Activated CD4-positive, alpha-beta T cell treated with anti-CD3 and anti-CD28 coated beads for 4 hours (primary cell): ENCODE measurements around the gene TSPAN12.
A peak's percentile ranks its signal among the peaks of the same experiment; 100 is the strongest.

ENCODE experiments used
- DNase-seq, 2 donors: peaks; one replicate each; pipeline ENCODE4 v3.0.0-alpha.2; 2020

Gene TSPAN12

DNA sequence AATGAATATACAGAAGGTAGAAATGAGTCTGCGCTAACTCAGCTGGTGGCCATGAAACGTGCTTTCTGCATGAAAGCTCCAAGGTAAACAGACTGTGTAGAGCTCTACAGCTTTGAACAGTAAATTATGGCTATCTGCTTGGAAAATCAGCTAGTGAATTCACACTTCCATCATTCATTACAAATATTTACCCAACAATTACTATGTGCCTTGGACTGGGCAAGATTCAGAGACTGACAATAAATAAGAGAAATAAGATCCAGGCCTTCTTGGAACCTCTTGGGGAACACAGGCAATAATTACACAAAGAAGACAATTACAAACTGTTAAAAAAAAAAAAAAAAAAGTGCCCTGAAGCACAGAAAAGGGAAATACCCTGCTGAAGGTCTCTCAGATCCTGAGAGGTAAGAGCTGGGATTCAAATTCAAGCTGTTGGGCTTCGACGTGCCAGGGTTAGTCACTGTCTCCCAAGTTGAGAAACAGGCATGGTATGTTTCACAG, 15.8 kb downstream of the TSPAN12 start:
- no peak for DNase-seq

DNA sequence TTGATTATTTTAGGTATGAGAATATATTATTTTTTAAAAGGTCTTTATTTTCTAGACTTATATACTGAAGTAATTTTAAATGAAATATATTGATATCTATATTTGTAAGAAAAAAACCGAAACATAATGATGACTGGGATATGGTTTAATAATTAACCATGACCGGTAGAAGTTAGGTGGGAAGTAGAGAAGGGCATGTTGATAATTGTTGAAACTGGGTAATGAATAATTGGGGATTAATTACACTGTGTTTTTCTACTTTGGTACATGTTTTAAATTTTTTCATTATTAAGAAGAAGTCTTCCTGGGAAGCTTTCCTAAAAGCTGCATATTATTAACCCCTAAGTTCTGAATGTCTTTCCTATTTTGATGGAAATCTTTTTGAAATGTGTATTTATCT, 16.3 kb downstream of the TSPAN12 start:
- DNase-seq = no peak

DNA sequence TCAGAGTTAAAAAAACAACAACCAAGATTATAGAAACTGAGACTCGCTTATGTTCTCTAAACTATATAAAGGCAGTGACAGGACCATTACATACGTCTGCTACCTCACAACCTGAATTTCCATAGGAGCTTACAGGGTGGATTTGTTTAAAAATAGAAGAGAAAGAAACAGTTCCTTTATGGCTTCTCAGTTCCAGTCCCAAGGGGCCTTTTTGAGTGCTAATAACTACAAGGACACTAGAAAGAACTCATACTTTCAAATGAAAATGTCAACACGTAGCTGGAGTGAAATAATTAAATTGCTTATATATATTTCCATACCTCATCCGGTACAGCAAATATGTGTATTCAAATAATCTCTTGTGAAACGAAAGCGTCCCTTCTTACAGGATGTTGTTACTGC, 19.7 kb downstream of the TSPAN12 start:
- DNase-seq = no peak

DNA sequence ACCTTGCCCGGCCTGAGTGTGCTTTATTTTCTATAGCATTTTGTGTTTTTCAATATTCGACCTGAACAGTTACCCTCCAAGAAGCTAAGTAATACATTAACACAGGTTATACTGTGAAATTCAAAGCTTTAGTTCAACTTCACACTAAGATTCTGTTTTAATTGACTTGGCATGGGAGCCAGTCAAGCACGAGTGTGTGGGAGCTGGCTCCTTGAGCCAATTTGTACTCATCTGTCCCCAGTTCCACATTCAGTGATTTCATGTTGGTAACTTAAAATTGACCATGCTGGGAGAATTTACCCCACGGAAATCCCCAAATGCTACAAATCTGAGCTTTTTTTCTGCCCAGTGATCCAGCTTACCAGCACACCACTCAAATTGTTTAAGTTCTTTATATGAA, 20.3 kb downstream of the TSPAN12 start:
- no peak for DNase-seq

DNA sequence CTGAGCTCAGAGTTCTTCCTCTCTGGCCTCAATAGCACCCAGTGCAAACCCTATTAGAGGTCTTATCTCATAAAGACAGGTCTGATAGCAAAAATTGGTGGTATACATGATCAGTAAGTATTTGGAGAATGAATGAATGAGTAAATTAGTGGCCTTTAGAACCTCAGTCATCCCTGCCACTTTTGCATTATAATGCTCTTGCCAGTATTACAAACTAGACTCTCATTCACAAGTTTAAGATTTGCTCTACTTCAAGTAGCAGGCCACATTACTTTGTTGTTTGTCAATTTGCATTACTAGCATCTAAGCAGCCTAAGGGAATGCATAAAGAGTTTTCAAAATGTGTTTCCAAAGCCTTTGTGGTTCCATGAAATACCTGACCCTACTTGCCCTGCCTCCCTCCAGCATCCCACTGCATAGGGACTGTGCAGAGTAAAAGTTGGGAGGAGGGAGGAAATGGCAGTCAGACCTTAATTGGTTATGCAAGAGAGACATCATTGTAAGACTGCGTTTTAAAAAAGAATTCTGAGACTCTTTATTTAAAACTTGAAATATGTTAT, 21.3 kb downstream of the TSPAN12 start:
- no peak for DNase-seq

DNA sequence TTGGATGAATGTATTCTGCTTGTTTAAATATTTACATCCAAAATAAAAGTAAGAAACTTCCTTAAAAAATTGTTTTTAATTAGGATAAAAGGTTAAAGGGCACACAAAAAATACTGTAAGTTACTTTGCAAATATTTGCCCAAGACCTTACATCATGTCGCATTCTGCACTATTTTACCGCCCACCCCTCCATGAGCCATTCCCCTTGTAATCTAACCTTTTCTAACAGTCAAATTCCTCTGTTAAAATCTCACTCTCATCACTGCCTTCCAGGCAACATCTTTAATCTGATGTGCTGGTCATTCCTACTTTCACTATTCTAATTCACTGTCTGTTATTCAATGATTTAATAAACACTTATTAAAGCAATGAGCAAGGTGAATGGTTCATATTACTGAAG, 23.2 kb downstream of the TSPAN12 start:
- DNase-seq = no peak

DNA sequence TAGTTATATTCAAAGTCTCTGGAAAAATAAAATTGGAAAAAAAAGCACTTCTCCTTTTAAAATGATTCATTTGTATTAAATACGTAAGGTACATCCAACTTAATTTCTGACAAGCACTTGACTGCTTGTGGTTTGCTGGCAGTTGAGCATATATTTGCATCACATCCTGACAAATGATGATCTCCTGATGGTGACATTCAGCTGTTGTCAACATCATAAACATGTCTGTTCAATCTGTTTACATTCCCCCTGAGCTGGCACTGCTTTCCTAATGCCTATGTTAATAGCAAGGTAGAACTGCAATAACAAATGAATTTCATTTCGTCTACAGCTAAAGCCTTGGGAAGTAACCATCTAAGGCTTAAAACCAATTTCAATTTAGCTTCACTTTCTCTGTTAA, 24.4 kb downstream of the TSPAN12 start:
- DNase-seq = no peak

DNA sequence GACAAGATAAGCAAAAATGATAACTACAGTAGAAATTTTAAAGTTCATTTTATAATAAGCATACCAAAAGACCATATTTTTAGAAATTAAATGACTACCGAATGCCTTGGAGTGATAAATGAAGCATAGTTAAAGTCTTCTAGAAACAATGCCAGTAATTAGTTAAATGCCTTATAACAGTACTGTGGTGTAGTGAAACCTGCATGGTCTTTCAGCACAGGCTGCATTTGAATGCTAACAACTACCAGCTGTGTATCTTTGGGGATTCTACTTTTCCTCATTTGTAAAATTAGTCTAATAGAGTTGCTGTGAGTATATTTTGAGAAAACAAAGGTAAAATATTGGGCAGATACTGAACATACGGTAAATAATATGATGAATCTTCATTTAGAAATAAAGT, 25.1 kb downstream of the TSPAN12 start:
- DNase-seq = no peak

DNA sequence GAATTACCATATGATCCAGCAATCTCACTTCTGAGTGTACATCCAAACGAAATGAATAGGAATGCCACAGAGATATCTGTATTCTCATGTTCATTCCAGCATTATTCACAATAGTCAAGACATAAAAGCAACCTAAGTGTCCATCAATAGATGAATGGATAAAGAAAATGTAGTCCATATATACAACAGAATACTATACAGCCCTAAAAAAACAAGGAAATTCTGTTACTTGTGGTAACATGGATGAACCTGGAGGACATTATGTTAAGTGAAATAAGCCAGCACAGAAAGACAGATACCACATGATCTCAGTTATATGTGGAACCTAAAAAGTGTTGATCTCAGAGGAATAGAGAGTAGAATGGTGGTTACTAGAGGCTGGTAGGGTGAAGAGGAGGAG, 26.7 kb downstream of the TSPAN12 start:
- no peak for DNase-seq

DNA sequence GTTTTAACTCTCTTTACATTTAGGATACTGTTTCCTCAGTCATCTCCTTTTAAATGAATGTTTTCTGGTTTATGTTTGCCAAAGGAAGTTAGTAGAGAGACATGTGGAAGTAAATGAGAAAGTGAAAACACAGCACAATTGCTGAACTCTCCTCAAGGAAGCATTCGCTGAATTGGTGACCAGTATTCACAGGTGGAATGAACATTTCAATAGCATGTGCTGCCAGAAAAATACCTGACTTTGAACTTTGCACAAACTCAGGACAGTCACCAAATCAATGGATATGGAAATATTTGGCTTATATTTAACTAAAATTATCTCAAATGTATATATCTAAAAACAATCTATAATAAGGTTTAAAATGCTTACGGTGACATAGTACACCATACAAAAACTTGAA, 28.5 kb downstream of the TSPAN12 start:
- no peak for DNase-seq

DNA sequence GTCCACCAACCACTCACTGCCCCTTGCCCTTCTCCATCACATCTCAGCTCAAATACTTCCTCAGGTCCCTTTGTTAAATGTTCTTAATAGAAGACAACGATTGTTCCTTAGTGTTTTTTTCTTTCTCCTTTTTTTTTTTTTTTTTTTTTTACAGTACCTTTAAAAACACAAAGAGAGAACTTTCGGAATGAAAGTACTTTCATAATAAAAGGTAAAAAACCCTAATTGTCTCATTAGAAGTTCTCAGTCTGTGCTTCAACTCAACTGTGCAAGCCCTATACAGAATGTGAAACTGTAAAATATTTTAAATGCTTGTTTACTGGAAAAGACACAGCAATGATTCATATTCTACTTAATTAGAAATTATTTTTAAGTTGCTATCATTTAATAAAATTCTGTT, 29.4 kb downstream of the TSPAN12 start:
- DNase-seq = no peak

DNA sequence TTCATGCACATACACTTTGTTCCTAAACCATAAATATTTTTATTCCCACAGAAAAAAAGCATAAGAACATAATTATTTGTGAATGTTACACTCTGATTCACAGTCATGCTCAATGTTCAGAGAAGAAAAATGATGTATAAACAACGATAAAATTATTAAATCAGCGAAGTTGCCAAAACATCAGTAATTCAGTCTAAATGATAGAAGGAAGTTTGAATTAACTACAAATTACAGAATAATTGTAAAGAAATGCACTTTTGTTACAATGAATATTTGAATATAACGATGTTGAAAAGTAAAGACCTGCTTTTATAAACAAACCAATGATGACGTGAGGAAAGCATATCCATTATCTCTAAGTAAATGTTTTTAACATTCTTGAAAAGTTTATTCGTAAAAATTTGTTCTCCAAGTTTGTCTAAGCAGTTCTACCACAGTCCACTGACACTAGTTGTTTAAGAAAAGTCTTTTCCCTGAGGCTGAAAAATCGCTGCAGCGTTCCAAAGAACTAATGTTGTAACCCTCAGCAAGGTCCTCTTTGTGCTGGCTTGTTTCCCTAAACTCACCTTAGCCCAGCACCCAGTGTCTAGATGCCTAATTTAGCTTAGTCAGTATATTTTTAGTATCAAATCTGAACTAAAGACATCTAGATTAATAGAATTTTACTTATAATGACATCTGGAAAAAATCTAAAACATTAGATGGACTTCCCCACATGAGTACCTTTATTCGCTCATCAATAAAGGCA, 30.4 kb downstream of the TSPAN12 start:
- DNase-seq = no peak

DNA sequence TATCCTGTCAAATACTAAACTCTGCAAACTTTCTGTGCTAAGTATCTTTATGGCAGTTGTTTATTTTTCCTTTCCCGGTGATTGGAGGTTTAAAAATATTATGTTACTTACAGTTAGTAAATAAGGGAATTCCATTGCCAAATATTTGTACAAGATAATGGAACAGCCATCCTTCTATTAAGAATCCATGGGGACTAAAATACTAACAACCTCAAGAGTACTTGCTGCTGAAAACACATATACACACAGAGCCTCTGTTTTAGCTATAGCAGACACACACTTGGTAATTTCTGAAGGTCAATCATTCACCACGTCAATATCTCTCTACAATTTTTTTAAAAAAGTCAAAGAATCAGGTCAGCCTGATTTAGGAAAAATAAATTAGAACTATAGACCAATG, 32.4 kb downstream of the TSPAN12 start:
- no peak for DNase-seq

DNA sequence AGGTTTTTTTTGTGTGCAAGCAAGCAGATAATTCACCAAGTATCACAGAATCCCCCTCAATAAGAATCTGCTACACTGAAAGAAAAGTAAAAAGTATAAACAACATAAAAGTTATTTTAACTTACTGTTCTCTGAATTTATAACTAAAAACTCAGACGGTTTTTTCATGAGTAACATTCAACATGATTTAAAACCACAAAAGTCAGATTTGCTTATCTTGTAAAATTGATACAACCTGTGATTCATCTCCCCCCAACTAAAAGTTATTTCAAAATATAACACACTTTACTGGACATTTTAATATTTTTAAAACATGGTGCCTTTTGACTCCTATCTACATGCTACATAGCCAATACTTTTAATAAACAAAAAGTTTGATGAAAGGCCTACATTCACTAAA, 32.8 kb downstream of the TSPAN12 start:
- DNase-seq = no peak

DNA sequence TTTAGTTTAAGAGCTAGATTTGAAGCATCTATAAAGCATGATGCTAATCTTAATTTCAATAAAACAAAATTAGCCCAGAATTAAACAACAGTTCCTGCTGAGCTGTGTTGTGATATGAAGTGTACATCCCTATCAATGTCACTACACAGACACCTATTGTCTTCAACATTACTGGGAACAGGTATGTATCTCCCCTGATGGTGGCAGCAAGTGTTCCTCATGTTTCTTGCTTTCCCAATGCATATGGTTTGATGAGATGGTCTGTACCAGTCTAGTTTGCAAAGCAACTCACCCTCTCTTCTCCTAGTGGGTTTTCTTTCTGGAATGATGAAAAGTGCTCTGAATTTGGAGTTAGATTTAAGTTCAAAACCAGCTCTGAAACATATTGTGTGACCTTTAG, 38.1 kb downstream of the TSPAN12 start:
- no peak for DNase-seq

DNA sequence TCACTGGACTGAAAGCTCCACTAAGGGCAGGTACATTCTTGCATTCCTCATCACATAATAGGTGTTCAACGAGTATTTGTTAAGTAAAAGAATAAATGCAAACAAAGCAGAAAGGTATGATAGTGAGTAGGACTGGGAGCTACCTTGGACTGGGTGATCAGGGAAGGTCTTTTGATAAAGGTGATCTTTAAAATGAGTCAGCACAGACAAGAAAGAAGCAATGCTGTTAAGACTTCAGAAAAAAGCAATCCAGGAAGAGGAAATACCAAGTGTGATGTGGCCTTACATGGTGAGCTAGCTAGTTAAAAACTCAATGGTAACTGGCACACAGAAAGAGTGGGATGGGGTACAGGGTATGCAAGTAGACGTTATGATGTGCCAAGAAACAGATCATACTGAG, 40.1 kb downstream of the TSPAN12 start:
- no peak for DNase-seq

DNA sequence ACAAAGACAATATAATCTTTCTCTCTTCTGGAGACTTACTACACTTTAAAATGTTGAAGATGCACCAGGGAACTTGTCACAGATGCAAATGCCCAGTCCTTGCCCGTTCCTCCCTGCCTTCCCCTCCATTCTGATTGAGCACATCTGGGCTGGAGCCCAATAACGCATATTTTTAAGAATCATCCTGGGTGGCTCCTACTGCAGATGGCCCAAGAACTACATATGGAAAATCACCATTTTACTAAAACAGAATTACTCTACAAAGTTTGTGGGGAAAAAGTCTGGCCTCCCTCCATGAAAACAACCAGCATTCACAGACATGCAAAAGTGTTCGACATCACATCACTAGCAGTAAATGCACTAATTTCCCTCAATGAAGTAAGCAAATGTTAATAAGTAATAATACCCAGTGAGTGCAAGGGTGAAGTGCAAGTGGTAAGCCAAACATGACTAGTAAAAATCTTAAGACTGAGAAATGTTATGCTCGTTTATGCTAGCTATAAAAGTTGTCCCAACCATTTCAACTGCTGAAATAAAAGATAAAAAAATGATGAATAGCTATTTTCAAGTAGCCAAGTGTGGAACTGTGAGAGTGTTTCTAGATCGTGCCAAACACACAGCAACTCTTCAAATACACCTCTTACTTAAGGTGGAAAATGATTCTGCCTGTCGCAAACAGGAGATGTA, 43.5 kb downstream of the TSPAN12 start:
- DNase-seq = no peak

DNA sequence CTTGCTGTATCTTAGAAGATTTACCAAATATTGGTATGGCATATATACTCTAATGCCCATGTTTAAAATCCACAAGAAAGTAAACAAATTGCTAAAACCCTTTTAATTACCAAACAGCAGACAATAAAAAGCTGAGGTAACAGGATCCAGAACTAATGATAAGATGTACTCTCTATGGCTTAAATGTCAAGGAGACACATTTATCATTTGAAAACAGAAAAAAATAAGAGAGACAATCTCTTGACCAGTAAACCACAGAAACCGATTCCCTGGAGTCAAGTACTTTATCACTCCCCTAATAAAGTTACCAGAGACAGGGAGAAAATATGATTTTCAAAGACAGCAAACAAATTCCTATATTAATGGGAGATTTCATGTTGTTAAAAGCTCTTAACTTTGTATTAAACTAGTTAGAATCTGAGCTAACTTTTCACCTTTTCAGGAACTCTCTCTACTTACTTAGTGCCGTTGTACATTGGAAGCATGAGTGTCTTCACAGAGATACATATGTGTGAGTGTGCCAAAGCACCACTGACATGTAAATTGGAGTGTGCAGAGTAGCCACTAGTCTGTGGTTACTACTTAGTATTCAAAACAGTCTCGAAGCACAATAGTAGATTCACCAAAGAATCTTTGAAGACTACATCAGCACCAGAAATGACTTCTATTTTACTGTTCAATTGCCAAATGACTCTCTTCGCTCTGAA, 44.2 kb downstream of the TSPAN12 start:
- no peak for DNase-seq

DNA sequence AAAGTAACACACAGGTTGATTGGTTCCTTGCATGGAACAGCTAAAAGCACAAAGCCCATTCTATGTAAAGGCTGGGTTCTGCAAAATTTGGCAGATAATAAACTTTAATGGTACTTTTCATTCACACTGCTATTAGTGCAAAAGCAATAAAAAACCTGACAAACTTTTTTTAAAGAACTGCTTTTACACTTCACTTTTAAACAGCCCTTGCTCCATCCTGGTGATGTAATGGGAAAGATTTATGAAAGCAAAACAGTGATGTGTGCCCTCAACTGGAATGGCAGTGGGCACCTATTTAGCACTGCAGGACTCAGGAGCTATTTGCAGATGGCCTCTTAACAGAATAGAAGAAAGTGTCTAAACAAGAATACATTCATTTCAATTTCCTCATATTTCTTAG, 44.9 kb downstream of the TSPAN12 start:
- DNase-seq = no peak

DNA sequence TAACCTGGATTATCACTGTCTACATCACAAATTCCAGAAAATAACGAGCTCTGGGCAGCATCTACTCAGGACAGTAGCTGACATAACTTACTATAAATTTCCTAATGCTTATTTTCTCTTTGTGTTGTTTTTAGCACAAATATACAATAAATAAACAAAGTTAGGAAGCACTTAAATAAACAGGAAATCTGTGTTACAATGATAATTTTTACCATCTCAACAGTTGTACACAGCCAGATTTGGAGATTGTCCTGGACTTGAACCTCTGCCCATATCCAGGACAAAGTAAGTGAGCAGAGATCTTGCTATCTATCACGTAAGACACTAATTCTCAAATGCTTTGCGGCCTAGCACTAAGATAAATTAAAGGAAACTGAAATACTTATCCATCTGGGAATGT, 48.7 kb downstream of the TSPAN12 start:
- DNase-seq = no peak

DNA sequence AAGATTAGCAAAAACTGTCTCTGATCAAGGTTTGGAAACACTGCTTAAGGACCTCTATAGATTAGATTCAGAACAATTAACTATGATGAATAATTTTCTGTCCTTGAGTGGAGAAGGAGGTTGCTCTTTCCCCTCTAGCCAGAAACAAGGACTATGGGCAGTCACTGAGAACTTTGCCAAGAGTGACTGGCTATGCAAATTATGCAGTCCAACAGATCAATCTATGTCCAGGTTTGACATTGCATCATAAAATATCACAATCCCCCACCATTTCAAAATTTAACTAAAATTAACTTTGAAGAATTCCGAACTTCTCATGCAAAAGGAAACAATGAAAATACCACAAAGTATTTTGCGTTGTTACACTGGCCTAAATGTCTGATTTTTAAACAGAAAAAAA, 50.6 kb downstream of the TSPAN12 start:
- no peak for DNase-seq

DNA sequence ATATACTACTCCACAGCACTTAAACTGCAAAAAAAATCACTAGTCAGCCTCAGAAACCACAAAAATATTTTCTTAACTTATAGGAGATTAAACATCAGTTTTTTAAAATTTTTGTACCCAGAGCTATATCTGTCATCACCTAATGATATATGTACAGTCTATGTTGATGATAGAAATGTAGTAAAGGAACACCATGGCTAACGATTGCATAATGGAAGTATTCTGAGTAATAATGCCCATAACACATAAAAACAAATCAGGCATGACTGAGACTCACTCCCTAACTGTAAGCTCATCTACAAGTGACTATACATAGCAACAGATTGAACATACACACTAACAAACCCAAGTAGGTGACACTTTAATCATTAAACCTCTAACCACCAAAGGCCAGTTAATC, 51.3 kb downstream of the TSPAN12 start:
- no peak for DNase-seq

DNA sequence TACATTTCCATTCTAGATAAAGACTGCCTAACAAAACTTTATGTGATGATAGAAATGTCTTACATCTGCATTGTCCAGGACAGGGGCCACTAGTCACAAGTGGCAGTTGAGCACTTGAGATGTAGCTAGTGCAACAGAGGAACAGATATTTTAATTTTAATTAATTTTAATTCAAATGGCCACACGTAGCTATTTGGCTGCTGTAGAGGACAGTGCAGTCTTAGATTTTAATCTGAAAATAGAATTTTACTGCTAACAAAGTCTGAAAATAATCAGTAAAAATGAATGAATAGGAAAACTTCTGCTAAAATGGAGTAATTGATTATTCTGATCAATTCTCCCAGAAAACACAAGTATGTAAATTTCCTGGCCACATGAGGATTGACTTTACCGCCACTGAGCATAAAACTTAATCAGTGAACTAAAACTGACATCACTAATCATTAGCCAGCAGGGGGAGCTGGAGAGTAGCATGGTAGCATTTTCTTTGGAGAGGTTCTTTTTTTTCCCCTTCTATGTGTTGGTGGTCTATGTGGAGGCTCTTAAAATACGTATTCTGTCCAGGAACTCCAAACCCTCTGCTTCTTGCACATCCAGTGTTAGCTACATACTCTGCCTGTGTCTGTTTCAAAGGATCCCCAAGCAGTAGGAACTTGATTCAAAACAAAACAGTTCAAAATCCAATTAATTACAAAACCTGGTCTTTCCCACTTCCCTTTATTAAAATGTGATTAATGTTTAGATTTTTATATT, 52.1 kb downstream of the TSPAN12 start:
- peak; percentile 45 to 56 for DNase-seq
